ENCODE measurements around the gene C3orf52.
A peak's percentile ranks its signal among the peaks of the same experiment; 100 is the strongest.
"Not testable (repeated sequence)": the region's sequence is repeated elsewhere in the genome, so short reads cannot be mapped to it uniquely, and the experiment has no call there.

Gene C3orf52, protein sequence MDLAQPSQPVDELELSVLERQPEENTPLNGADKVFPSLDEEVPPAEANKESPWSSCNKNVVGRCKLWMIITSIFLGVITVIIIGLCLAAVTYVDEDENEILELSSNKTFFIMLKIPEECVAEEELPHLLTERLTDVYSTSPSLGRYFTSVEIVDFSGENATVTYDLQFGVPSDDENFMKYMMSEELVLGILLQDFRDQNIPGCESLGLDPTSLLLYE

DNA sequence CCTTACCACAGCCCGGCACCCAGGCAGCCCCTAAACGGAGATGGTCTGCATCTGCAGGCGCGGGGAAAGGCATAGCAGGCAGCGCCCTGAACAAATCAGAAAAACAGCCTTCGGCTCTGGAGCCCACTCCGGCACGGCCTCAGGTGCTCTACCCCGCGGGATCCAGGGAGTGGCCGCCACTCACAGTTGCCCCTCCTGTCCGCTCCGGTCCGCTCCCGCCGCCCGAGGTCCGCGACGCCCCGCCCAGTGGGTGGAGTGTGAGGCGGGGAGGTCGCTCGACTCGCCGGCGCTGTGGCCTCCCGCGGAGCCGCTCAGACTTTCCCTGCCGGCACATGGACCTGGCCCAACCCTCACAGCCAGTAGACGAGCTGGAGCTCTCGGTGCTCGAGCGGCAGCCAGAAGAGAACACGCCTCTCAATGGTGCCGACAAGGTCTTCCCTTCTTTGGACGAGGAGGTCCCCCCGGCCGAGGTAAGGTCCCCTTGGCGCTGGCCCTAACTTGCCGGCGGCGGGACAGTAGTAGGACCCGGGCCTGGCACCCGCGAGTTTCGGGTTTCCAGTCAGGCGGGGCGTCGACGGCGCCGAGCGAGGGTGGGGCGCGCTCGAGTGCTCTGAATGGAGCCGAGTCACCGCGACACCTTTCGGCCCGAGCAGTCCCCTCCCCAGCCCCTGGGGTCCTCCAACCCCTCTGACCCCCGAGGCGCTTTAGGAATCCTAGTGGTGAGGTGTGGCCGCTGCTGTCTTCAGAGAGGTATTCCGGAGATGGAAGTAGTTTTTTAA, at the start of gene C3orf52:
TSS of gene C3orf52 (plus strand) at position 314 of the 779 bp plus-strand sequence. CDS start at position 333, 19 bp downstream.
- Mint-ChIP-seq H3K4me3 (peak within 1 kb of the TSS; percentile 88), H3K27me3 (peaks cover 16% of the 10 kb centered on the region), H3K4me1 (peaks cover 6% of the 10 kb centered on the region), H3K36me3 (no peaks in the 10 kb centered on the region), H3K27ac (no peak within 1 kb of the TSS), H3K9me3 (no peaks in the 10 kb centered on the region)
- ATAC-seq (ENCODE audit: low read depth) (peak; percentile 76), DNase-seq (ENCODE audit: low spot score in 2 of 2) (peak; percentile 16 to 46)

DNA sequence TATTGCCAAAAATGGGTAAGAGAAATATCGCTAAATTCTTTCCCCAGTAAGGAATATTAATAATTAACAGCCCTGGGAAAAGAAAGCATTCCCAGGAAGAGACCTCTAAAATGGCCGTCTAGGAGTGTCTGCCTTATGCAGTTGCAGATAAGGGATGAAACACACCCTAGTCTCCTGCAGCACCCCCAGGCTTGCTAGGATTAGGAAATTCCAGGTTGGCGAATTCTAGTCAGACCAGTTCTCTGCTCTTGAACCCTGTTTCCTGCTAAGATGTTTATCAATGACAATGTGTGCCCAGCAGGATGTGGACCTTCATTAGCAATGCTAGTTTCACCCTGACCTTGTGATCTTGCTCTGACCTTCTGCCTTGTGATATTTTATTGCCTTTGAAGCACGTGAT, 49.0 kb upstream of the C3orf52 start:
- H3K4me1 Mint-ChIP-seq; DNase-seq (ENCODE audit: low spot score in 2 of 2); H3K9me3 Mint-ChIP-seq; H3K4me3 Mint-ChIP-seq; H3K27me3 Mint-ChIP-seq; ATAC-seq (ENCODE audit: low read depth); H3K36me3 Mint-ChIP-seq; H3K27ac Mint-ChIP-seq: not testable (repeated sequence)

DNA sequence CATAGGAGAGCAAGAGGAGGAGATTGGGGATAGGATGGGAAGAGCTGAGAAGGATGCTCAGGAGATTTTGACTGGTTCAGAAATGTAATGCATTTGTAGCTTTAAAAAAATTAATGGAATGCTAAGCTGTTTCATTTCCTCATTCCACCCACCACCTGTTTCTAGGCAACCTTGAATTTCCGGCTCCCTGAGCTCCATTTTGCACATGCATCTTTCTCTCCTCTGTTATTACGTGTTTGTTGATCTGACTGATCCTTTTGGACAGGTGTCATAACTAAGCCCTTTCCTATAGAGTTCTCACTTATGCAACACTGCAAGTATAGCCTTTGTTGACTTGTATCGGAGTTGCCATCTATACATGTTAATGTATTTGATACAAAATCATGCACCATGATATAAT, 47.3 kb upstream of the C3orf52 start:
- H3K27ac Mint-ChIP-seq, result no peak overlapping the region
- no peak for DNase-seq (ENCODE audit: low spot score in 2 of 2)
- H3K27me3 Mint-ChIP-seq, result peaks cover 2% of the 10 kb centered on the region
- ATAC-seq (ENCODE audit: low read depth), result peak; percentile 78
- no peaks in the 10 kb centered on the region for H3K9me3 Mint-ChIP-seq
- no peak overlapping the region for H3K4me3 Mint-ChIP-seq
- H3K36me3 Mint-ChIP-seq, result no peaks in the 10 kb centered on the region
- H3K4me1 Mint-ChIP-seq, result peaks cover 4% of the 10 kb centered on the region

DNA sequence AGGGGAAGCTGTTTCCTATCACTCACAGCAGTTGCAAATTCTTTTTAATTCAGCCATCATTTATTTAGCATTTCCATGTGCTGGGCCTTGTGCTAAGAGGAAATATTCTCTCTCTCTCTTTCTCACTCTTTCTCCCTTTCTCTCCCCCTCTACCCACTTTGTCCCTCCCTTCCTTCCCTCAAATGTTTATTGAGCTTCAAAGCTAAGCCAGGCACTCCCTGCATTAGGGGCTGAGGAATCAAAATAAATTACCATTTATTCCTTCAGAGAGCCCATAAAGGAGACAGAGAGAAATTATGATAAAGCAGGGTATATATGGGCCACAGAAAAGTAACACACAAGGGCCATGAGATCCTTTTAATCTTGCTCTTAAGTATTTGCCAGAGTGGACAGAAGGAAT, 44.9 kb upstream of the C3orf52 start:
- H3K4me1 Mint-ChIP-seq, result peaks cover 4% of the 10 kb centered on the region
- no peak for DNase-seq (ENCODE audit: low spot score in 2 of 2)
- H3K27me3 Mint-ChIP-seq, result no peaks in the 10 kb centered on the region
- H3K27ac Mint-ChIP-seq, result no peak overlapping the region
- H3K4me3 Mint-ChIP-seq, result no peak overlapping the region
- no peak for ATAC-seq (ENCODE audit: low read depth)
- no peaks in the 10 kb centered on the region for H3K36me3 Mint-ChIP-seq
- no peaks in the 10 kb centered on the region for H3K9me3 Mint-ChIP-seq

DNA sequence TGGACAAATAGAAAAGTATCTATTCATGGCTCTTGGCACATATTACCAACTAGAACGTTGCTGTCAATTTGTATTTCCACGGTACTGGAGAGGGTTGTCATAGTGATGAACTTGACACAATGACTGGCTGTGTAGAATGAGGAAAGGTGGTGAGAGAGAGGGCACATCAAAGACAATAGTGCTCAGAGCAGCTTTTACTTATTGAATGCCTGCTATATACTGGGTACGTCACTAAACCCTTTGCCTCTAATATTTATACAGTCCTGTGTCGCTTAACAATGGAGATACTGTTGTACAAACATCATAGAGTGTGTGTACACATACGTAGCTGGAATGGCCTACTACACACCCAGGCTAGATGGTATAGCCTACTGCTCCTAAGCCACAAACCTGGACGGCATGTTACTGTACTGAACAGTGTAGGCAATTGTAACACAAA, 43.3 kb upstream of the C3orf52 start:
- H3K27ac Mint-ChIP-seq, result no peak overlapping the region
- no peak for ATAC-seq (ENCODE audit: low read depth)

DNA sequence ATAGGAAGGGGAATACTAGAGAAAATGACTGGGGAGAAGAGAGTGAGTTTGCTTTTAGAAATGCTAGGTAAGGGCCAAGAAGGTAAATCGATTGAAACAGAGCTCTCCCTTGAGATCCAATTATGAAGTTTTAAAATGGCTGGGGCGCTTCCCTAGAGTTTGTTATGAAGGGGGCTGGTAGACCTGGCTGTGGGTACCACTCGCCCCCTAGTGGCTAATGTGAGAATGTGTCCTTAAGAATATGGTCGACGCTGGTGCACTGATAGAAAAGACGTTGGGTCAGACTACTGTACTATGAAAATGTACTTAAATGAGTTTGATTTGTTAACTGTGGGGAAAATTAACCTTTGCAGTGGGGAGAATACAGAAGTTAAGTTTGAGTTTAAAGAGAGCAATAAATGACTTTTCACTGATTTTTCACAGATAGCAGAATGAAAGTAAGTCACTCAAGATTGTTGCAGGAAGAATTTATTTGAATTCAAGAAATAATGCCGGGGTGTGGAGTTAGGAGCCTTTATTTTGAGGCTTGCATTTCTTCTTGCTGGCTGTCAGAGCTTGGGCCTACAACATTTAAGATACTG, 42.5 kb upstream of the C3orf52 start:
- Mint-ChIP-seq H3K27ac (no peak overlapping the region), H3K36me3 (no peaks in the 10 kb centered on the region), H3K27me3 (peaks cover 1% of the 10 kb centered on the region), H3K9me3 (no peaks in the 10 kb centered on the region), H3K4me3 (no peak overlapping the region), H3K4me1 (peaks cover 4% of the 10 kb centered on the region)
- DNase-seq (ENCODE audit: low spot score in 2 of 2) (peak; percentile 19 to 51), ATAC-seq (ENCODE audit: low read depth) (peak; percentile 86)

More for the DNA sequence above, 43.3 kb upstream of the C3orf52 start:
- Mint-ChIP-seq H3K4me3 (no peak overlapping the region), H3K4me1 (peaks cover 4% of the 10 kb centered on the region), H3K36me3 (no peaks in the 10 kb centered on the region), H3K27me3 (no peaks in the 10 kb centered on the region), H3K9me3 (no peaks in the 10 kb centered on the region)
- no peak for DNase-seq (ENCODE audit: low spot score in 2 of 2)

DNA sequence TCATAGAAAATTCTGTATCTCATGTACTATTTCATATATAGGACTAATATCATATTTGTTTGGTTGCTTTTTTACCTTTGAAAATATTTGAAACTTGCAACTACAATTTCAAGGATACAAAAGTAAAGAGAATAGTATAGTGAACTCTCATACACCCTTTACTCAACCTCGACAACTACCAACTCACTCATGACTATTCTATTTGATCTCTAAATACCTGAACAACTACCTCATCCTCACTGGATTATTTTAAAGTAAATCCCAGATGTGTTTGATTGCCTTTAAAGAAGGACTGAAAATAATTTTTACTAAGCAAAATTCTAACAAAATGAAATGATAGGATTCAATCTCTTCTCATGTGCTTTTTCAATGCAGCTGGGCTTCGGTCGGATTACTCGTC, 39.6 kb upstream of the C3orf52 start:
- H3K4me3 Mint-ChIP-seq, result no peak overlapping the region
- H3K27me3 Mint-ChIP-seq, result peaks cover 2% of the 10 kb centered on the region
- ATAC-seq (ENCODE audit: low read depth) (no peak), DNase-seq (ENCODE audit: low spot score in 2 of 2) (no peak)
- H3K9me3 Mint-ChIP-seq, result no peaks in the 10 kb centered on the region
- no peaks in the 10 kb centered on the region for H3K4me1 Mint-ChIP-seq
- H3K27ac Mint-ChIP-seq, result no peak overlapping the region
- no peaks in the 10 kb centered on the region for H3K36me3 Mint-ChIP-seq

DNA sequence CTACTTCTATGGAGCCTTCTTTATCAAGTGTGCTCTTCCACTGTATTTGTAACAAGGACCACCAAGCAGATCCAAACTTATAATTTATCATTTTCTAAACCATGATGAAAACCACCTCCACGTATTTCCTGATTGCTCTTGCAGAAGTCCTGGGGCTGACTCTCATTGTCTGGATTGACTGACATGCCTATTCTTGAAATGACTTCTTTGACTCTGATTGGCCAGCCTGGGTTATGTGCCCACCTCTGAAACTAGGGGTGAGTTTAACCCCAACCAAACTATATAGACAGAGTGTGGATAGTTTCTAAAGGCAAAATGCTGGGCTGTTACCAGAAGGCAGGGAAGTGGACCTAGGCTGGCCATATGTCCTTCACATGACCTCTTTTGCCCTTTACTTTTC, 38.9 kb upstream of the C3orf52 start:
- no peaks in the 10 kb centered on the region for H3K9me3 Mint-ChIP-seq
- no peaks in the 10 kb centered on the region for H3K4me1 Mint-ChIP-seq
- H3K27ac Mint-ChIP-seq, result no peak overlapping the region
- H3K4me3 Mint-ChIP-seq, result no peak overlapping the region
- no peak for ATAC-seq (ENCODE audit: low read depth)
- peaks cover 8% of the 10 kb centered on the region for H3K27me3 Mint-ChIP-seq
- H3K36me3 Mint-ChIP-seq, result no peaks in the 10 kb centered on the region
- no peak for DNase-seq (ENCODE audit: low spot score in 2 of 2)

DNA sequence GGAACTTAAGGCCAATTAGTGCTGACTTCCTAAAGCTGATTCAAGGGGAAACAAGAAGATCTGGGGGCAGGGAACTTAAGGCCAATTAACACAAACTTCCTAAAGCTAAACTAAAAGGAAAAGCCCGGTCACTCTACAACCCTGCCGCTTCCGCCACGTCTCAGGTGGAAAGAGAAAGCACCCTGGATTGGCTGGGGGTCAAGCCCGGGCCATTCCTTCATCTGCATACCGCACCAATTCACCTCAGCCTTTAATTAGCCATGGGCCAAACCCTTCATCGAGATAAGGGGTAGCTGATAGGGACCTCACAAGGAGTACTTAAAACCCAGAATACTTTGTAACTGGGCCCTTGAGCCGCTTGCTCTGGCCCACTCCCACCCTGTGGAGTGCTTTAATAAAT, 37.3 kb upstream of the C3orf52 start:
- Mint-ChIP-seq H3K4me3 (no peak overlapping the region), H3K27ac (no peak overlapping the region), H3K4me1 (no peaks in the 10 kb centered on the region), H3K36me3 (no peaks in the 10 kb centered on the region), H3K9me3 (no peaks in the 10 kb centered on the region), H3K27me3 (peaks cover 8% of the 10 kb centered on the region)
- ATAC-seq (ENCODE audit: low read depth), result no peak
- DNase-seq (ENCODE audit: low spot score in 2 of 2), result no peak

DNA sequence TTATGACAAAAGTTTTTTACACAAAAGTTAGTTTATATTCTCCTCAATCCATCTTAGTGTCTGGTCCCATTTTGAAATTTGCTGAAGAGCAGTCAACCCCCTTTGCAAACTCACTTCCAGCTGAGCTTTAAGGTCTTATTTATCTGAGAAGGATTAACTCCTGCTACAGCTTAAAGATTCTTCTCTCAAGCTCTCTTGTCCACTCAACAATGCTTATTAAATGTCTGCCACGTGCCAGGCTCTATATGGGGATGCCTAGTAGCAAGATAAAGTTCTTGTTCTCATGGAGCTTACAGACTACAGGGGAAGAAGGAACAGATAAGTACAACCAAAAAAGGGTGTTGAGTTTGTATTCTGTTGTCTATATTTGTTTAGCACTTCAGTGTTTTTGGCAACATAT, 33.0 kb upstream of the C3orf52 start:
- no peak overlapping the region for H3K27ac Mint-ChIP-seq
- no peaks in the 10 kb centered on the region for H3K9me3 Mint-ChIP-seq
- no peak overlapping the region for H3K4me3 Mint-ChIP-seq
- no peaks in the 10 kb centered on the region for H3K4me1 Mint-ChIP-seq
- no peaks in the 10 kb centered on the region for H3K36me3 Mint-ChIP-seq
- ATAC-seq (ENCODE audit: low read depth) (no peak), DNase-seq (ENCODE audit: low spot score in 2 of 2) (no peak)
- H3K27me3 Mint-ChIP-seq, result peaks cover 15% of the 10 kb centered on the region

DNA sequence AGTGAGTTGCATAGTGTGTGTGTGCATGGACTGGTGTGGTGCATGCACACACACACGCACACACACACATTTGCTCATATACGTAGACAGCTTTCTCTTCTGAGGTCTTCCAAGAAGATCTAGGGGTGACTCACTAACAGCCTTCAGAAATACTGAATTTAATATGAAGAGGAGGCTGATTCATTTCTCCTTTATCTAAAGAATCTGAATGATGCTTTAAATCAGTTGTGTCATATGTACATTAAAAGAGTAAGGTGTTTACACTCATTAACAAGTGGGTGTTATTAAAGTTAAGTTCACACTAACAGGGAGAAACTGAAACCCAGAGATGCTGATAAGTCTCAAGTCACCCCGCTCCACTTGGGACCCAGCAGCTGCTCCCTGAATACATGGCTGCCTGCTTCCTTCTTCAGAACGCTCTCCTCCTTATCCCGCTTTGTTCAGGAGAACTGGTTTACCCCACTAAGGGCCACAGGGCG, 29.7 kb upstream of the C3orf52 start:
- no peaks in the 10 kb centered on the region for H3K4me1 Mint-ChIP-seq
- no peak overlapping the region for H3K4me3 Mint-ChIP-seq
- H3K36me3 Mint-ChIP-seq, result peaks cover 4% of the 10 kb centered on the region
- peaks cover 16% of the 10 kb centered on the region for H3K27me3 Mint-ChIP-seq
- peaks cover 3% of the 10 kb centered on the region for H3K9me3 Mint-ChIP-seq
- no peak overlapping the region for H3K27ac Mint-ChIP-seq
- ATAC-seq (ENCODE audit: low read depth) (no peak), DNase-seq (ENCODE audit: low spot score in 2 of 2) (no peak)

DNA sequence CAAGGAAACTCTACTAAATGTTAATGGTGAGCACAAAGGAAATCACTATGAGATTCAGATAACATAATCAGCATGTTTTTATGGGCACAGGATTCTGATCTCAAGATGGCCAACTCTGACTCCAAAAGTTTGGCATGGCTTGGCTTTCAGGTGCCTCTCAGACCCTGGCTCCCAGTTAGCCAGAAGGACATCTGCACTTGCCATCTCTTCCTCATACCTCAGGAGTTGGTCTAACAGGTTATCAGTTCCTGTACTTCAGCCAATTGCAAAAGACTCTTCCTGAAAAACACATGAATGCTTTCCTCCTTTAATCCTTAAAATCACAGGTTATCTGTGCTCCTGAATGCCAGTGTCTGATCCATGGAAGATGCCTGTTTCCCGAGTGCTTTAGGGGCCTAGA, 26.7 kb upstream of the C3orf52 start:
- Mint-ChIP-seq H3K9me3 (peaks cover 3% of the 10 kb centered on the region), H3K27ac (no peak overlapping the region), H3K4me3 (no peak overlapping the region), H3K27me3 (peaks cover 7% of the 10 kb centered on the region), H3K4me1 (no peaks in the 10 kb centered on the region), H3K36me3 (peaks cover 4% of the 10 kb centered on the region)
- ATAC-seq (ENCODE audit: low read depth) (no peak), DNase-seq (ENCODE audit: low spot score in 2 of 2) (no peak)

DNA sequence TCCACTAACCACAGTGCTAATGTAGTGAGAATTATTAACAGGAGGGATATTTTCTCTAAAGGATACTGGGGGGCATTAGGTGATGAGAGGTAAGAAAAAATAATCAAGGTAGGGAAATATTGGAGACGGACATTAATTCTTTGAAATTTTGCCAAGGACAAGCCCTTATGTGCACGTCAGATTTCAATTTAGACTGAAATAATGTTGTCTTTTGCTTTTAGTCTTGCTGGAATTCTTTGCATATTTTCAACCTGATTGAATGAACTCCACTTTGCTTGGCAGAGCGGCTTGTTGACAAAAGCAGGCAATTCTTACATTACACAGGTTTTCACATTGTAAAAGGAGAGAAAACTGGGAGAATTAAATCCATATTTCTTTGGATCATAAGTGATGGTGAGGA, 25.0 kb upstream of the C3orf52 start:
- Mint-ChIP-seq H3K27ac (no peak overlapping the region), H3K4me3 (no peak overlapping the region), H3K36me3 (peaks cover 4% of the 10 kb centered on the region), H3K4me1 (no peaks in the 10 kb centered on the region), H3K9me3 (peaks cover 3% of the 10 kb centered on the region), H3K27me3 (peaks cover 4% of the 10 kb centered on the region)
- ATAC-seq (ENCODE audit: low read depth), result no peak
- no peak for DNase-seq (ENCODE audit: low spot score in 2 of 2)

DNA sequence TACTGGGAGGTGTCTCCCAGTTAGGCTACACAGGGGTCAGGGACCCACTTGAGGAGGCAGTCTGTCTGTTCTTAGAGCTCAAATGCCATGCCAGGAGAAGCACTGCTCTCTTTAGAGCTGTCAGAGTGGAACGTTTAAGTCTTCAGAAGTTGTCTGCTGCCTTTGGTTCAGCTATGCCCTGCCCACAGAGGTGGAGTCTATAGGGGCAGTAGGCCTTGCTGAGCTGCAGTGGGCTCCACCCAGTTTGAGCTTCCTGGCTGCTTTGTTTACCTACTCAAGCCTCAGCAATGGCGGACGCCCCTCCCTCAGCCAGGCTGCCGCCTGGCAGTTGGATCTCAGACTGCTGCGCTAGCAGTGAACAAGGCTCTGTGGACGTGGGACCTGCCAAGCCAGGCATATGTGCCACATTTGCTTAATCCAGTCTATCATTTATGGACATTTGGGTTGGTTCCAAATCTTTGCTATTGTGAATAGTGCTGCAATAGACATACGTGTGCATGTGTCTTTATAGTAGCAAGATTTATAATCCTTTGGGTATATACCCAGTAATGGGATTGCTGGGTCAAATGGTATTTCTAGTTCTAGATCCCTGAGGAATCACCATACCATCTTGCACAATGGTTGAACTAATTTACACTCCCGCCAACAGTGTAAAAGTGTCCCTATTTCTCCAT, 13.7 kb upstream of the C3orf52 start:
- H3K27ac Mint-ChIP-seq; H3K4me1 Mint-ChIP-seq; ATAC-seq (ENCODE audit: low read depth); DNase-seq (ENCODE audit: low spot score in 2 of 2); H3K36me3 Mint-ChIP-seq; H3K9me3 Mint-ChIP-seq; H3K4me3 Mint-ChIP-seq: not testable (repeated sequence)
- H3K27me3 Mint-ChIP-seq, result peaks cover 18% of the 10 kb centered on the region
